ENCODE measurements around the gene NCOA4. TPM values are rescaled to one million over a fixed set of nuclear protein-coding genes. Genes with fewer than 3 reads are reported as not detected.

Gene NCOA4
- total and polyA plus RNA-seq, 2 donors (not counting 3 experiments of a cell fraction or from before 2014, with no cell fraction given): 62.1 to 127 TPM

GRCh38 chr10:46025406-46025805, 5.0 kb downstream of the NCOA4 start:
- TF ChIP-seq CTCF (IDR thresholded peaks at IDR 0.05; ENCODE audit: extremely low read depth in 1 of 2, insufficient read depth in 1 of 2, low read depth in 1 of 2, low read length in 2 of 2) (no peak), EZH2 (IDR thresholded peaks at IDR 0.05; ENCODE audit: borderline replicate concordance, low read depth, low read length, severe bottlenecking) (no peak), JUN (IDR thresholded peaks at IDR 0.05; ENCODE audit: borderline replicate concordance, insufficient read depth, insufficient read length, low read depth) (no peak), MYC (IDR thresholded peaks at IDR 0.05; ENCODE audit: low read depth, low read length) (no peak)
- intact Hi-C loops (cut with micrococcal nuclease) (loop anchor here (10.0 kb wide), 1 partner anchor 1021 kb away; the partner anchor contains the start of gene ZNF22), dilution Hi-C loops (cut with MboI; ENCODE audit: extremely low pct_ligation_motif_present, low sequenced_read_pairs) (no loop called here)
- Histone ChIP-seq H2AFZ (ENCODE audit: low read depth, low read length) (no peak overlapping the region), H3K36me3 (ENCODE audit: control insufficient read depth in 2 of 2, extremely low read depth in 1 of 2, insufficient read depth in 2 of 2, low read length in 2 of 2) (peaks cover 2 to 3% of the 10 kb centered on the region in 2 experiments), H4K20me1 (replicated peaks; ENCODE audit: control insufficient read depth, extremely low read depth, insufficient read depth, low read length) (peaks cover 2% of the 10 kb centered on the region), H3K4me2 (ENCODE audit: insufficient read depth, low read length) (no peak overlapping the region), H3K4me3 (replicated peaks in 1 of 3; ENCODE audit: insufficient read depth in 1 of 3, low read depth in 1 of 3, low read length in 3 of 3) (no peak overlapping the region), H3K4me1 (ENCODE audit: control insufficient read depth, extremely low read depth, insufficient read depth, low read length) (peaks cover 42% of the 10 kb centered on the region), H3K9me1 (replicated peaks; ENCODE audit: control insufficient read depth, extremely low read depth, insufficient read depth, low read length) (no peaks in the 10 kb centered on the region), H3K9me3 (replicated peaks; ENCODE audit: control insufficient read depth, insufficient read depth, low read length) (no peaks in the 10 kb centered on the region), H3K27me3 (ENCODE audit: control insufficient read depth in 2 of 2, insufficient read depth in 2 of 2, low read length in 2 of 2) (no peaks in the 10 kb centered on the region), H3K9ac (replicated peaks; ENCODE audit: extremely low read depth, insufficient read depth, low read length) (no peak overlapping the region), H3K27ac (ENCODE audit: insufficient read depth, low read depth, low read length) (no peak overlapping the region), H3K79me2 (ENCODE audit: control insufficient read depth, insufficient read depth, low read length) (peaks cover 92% of the 10 kb centered on the region)
- FAIRE-seq (no peak), DNase-seq (ENCODE audit: low read depth, low spot score) (no peak)
- ChIA-PET CTCF (no interaction called here), POLR2A (no interaction called here)
- no TSS peak for BruUV-seq (replicated peaks)

GRCh38 chr10:46024948-46025347, 5.5 kb downstream of the NCOA4 start:
- Histone ChIP-seq H3K4me3 (replicated peaks in 1 of 3; ENCODE audit: insufficient read depth in 1 of 3, low read depth in 1 of 3, low read length in 3 of 3) (no peak overlapping the region), H3K36me3 (ENCODE audit: control insufficient read depth in 2 of 2, extremely low read depth in 1 of 2, insufficient read depth in 2 of 2, low read length in 2 of 2) (peaks cover 2 to 3% of the 10 kb centered on the region in 2 experiments), H3K27me3 (ENCODE audit: control insufficient read depth in 2 of 2, insufficient read depth in 2 of 2, low read length in 2 of 2) (no peaks in the 10 kb centered on the region), H3K4me2 (ENCODE audit: insufficient read depth, low read length) (no peak overlapping the region), H3K9me1 (replicated peaks; ENCODE audit: control insufficient read depth, extremely low read depth, insufficient read depth, low read length) (no peaks in the 10 kb centered on the region), H2AFZ (ENCODE audit: low read depth, low read length) (no peak overlapping the region), H4K20me1 (replicated peaks; ENCODE audit: control insufficient read depth, extremely low read depth, insufficient read depth, low read length) (peaks cover 2% of the 10 kb centered on the region), H3K27ac (ENCODE audit: insufficient read depth, low read depth, low read length) (no peak overlapping the region), H3K79me2 (ENCODE audit: control insufficient read depth, insufficient read depth, low read length) (peaks cover 95% of the 10 kb centered on the region), H3K4me1 (ENCODE audit: control insufficient read depth, extremely low read depth, insufficient read depth, low read length) (peaks cover 46% of the 10 kb centered on the region), H3K9me3 (replicated peaks; ENCODE audit: control insufficient read depth, insufficient read depth, low read length) (no peaks in the 10 kb centered on the region), H3K9ac (replicated peaks; ENCODE audit: extremely low read depth, insufficient read depth, low read length) (no peak overlapping the region)
- TF ChIP-seq GATA2 (IDR thresholded peaks at IDR 0.05; ENCODE audit: insufficient read depth, insufficient read length, low read depth, low read length): no peak
- no peak for TF ChIP-seq FOS (IDR thresholded peaks at IDR 0.05; ENCODE audit: borderline replicate concordance, insufficient read depth, low read length)
- no peak for TF ChIP-seq MAX (IDR thresholded peaks at IDR 0.05; ENCODE audit: insufficient read depth, insufficient read length)
- no peak for TF ChIP-seq POLR2A (IDR thresholded peaks at IDR 0.05; ENCODE audit: low read depth, low read length)
- FAIRE-seq (no peak), DNase-seq (ENCODE audit: low read depth, low spot score) (no peak)
- dilution Hi-C loops (cut with MboI; ENCODE audit: extremely low pct_ligation_motif_present, low sequenced_read_pairs) (no loop called here), intact Hi-C loops (cut with micrococcal nuclease) (loop anchor here (5.0 to 10.0 kb wide), 2 partner anchors 53 to 1020 kb away; partner anchors contain the start of genes TIMM23 and ZNF22)
- POLR2A ChIA-PET: no interaction called here
- no TSS peak for BruUV-seq (replicated peaks)
- CTCF ChIA-PET: no interaction called here

Data from endothelial cell of umbilical vein (primary cell).